Measurements from ENCODE around the gene MISP3. TPM values are rescaled to one million over a fixed set of nuclear protein-coding genes. Genes with fewer than 3 reads are reported as not detected.

MISP3 gene
- total and polyA plus RNA-seq, 2 donors from 2014 or later, result 8.7 to 32.0 TPM

GRCh38 chr19:14101003-14101545 is 28.5 kb downstream of the MISP3 start:
- intact Hi-C loops (cut with DNase I), result no loop called here
- Histone ChIP-seq H3K9ac (ENCODE audit: low read length in 3 of 3) (no peak overlapping the region), H3K4me1 (ENCODE audit: control insufficient read depth in 2 of 3, insufficient read depth in 2 of 3, low read depth in 1 of 3, low read length in 3 of 3) (no peaks in the 10 kb centered on the region), H3K36me3 (ENCODE audit: control insufficient read depth in 2 of 3, insufficient read depth in 3 of 3, low read length in 3 of 3) (peaks cover 0 to 45% (median 14%) of the 10 kb centered on the region in 3 donors), H3K27me3 (ENCODE audit: control insufficient read depth, insufficient read depth, low read length) (no peaks in the 10 kb centered on the region), H3K27ac (ENCODE audit: low read depth in 2 of 2, low read length in 2 of 2) (no peak overlapping the region), H3K9me3 (ENCODE audit: control insufficient read depth in 2 of 3, insufficient read depth in 1 of 3, low read length in 3 of 3) (no peaks in the 10 kb centered on the region), H3K4me3 (ENCODE audit: low read length in 3 of 3) (no peak overlapping the region)
- TF ChIP-seq CTCF (IDR thresholded peaks at IDR 0.05; ENCODE audit: borderline replicate concordance, extremely low read depth, insufficient read depth), result no peak
- DNase-seq (no peak), FAIRE-seq (no peak)

GRCh38 chr19:14102102-14102696 is 29.6 kb downstream of the MISP3 start:
- FAIRE-seq (no peak), DNase-seq (no peak)
- no peaks in the 10 kb centered on the region for H3K9me3 ChIP-seq (ENCODE audit: control insufficient read depth in 2 of 3, insufficient read depth in 1 of 3, low read length in 3 of 3)
- intact Hi-C loops (cut with DNase I), result no loop called here
- no peak for TF ChIP-seq CTCF (IDR thresholded peaks at IDR 0.05; ENCODE audit: borderline replicate concordance, extremely low read depth, insufficient read depth)
- H3K4me3 ChIP-seq (ENCODE audit: low read length in 3 of 3), result no peak overlapping the region
- no peaks in the 10 kb centered on the region for H3K4me1 ChIP-seq (ENCODE audit: control insufficient read depth in 2 of 3, insufficient read depth in 2 of 3, low read depth in 1 of 3, low read length in 3 of 3)
- H3K36me3 ChIP-seq (ENCODE audit: control insufficient read depth in 2 of 3, insufficient read depth in 3 of 3, low read length in 3 of 3), result peaks cover 0 to 38% (median 14%) of the 10 kb centered on the region in 3 donors
- H3K9ac ChIP-seq (ENCODE audit: low read length in 3 of 3), result no peak overlapping the region
- no peaks in the 10 kb centered on the region for H3K27me3 ChIP-seq (ENCODE audit: control insufficient read depth, insufficient read depth, low read length)
- H3K27ac ChIP-seq (ENCODE audit: low read depth in 2 of 2, low read length in 2 of 2), result no peak overlapping the region

GRCh38 chr19:14102756-14103155 is 30.2 kb downstream of the MISP3 start:
- intact Hi-C loops (cut with DNase I), result no loop called here
- Histone ChIP-seq H3K9ac (ENCODE audit: low read length in 3 of 3) (no peak overlapping the region), H3K36me3 (ENCODE audit: control insufficient read depth in 2 of 3, insufficient read depth in 3 of 3, low read length in 3 of 3) (peaks cover 0 to 37% (median 14%) of the 10 kb centered on the region in 3 donors), H3K4me3 (ENCODE audit: low read length in 3 of 3) (no peak overlapping the region), H3K27ac (ENCODE audit: low read depth in 2 of 2, low read length in 2 of 2) (no peak overlapping the region), H3K9me3 (ENCODE audit: control insufficient read depth in 2 of 3, insufficient read depth in 1 of 3, low read length in 3 of 3) (no peaks in the 10 kb centered on the region), H3K27me3 (ENCODE audit: control insufficient read depth, insufficient read depth, low read length) (no peaks in the 10 kb centered on the region), H3K4me1 (ENCODE audit: control insufficient read depth in 2 of 3, insufficient read depth in 2 of 3, low read depth in 1 of 3, low read length in 3 of 3) (no peaks in the 10 kb centered on the region)
- DNase-seq (no peak), FAIRE-seq (no peak)
- no peak for TF ChIP-seq CTCF (IDR thresholded peaks at IDR 0.05; ENCODE audit: borderline replicate concordance, extremely low read depth, insufficient read depth)

Data from kidney (tissue), 14 donors.